K562 (cell line): ENCODE results near the gene MOB1B. TPM values are rescaled to one million over a fixed set of nuclear protein-coding genes. Genes with fewer than 3 reads are reported as not detected.
A peak's percentile ranks its signal among the peaks of the same experiment; 100 is the strongest.

Experiments
- ATAC-seq: fragments of 200-7000 bp; cut with Tn5 transposase; 3 replicates; pipeline ENCODE4 v1.9.1; 2020; ENCODE audit warnings: moderate library complexity
- BruUV-seq: library from RNA; stranded (reverse); fragments of 400-500 nt; replicated peaks from 2 replicates; lab custom pipeline; 2021; lab: Mats Ljungman, UMichigan
- CTCF ChIA-PET: fragments of 300-600 bp; formaldehyde crosslinking; extraction: SDS; loops from one replicate; lab custom pipeline; 2021; ENCODE audit warnings: low intra/inter-chr PET ratio; lab: Yijun Ruan, JAX
- POLR2A ChIA-PET: fragments of 300-600, 350-650 bp; sonication (Branson Sonifier 250); formaldehyde crosslinking; extraction: SDS; loops from one replicate; lab custom pipeline; 2021; ENCODE audit warnings: antibody characterized with exemption, inconsistent platforms; lab: Yijun Ruan, JAX
- DNase-seq, 4 experiments: peaks; one replicate each; pipeline versions ENCODE4 v3.0.0 to v3.0.0-alpha.2; 2011 to 2018; ENCODE audit warnings: low spot score in 3 of 4, mixed read lengths in 3 of 4; ENCODE audit errors: extremely low read depth in 1 of 4
- FAIRE-seq: peaks from 2 replicates; lab custom pipeline; 2011; peaks lifted over from hg19 to GRCh38; lab: Jason Lieb, UNC
- H2AFZ ChIP-seq: 2 replicates; pipeline ENCODE4 v1.6.0; 2011; ENCODE audit warnings: low read depth, low read length, control low read depth, inconsistent platforms
- H3K27ac ChIP-seq: fragments of 200-600 bp; 3 replicates; pipeline ENCODE4 v1.8.0; 2011; ENCODE audit warnings: low read depth, mild to moderate bottlenecking, control low read depth, inconsistent platforms, low read length, moderate library complexity, mixed read lengths; ENCODE audit errors: extremely low read depth
- H3K27me3 ChIP-seq, 2 experiments: fragments of 300-600 bp in 1 of 2; 2 replicates in 1 of 2; 3 replicates in 1 of 2; pipeline versions ENCODE4 v1.6.0 to v1.8.0; 2011; ENCODE audit warnings: inconsistent platforms in 2 of 2, low read length in 2 of 2, mild to moderate bottlenecking in 1 of 2, mixed read lengths in 1 of 2, moderate library complexity in 1 of 2; ENCODE audit not compliant: control insufficient read depth in 2 of 2, insufficient read depth in 2 of 2
- H3K36me3 ChIP-seq: fragments of 300-600 bp; 3 replicates; pipeline ENCODE4 v1.8.0; 2011; ENCODE audit warnings: mild to moderate bottlenecking, low read length, inconsistent platforms; ENCODE audit not compliant: control insufficient read depth, insufficient read depth
- H3K4me1 ChIP-seq, 2 experiments: fragments of 200-600 bp in 1 of 2; replicated peaks in 1 of 2; 2 replicates in 1 of 2; 3 replicates in 1 of 2; pipeline versions ENCODE4 v1.5.1 to v1.8.0; 2011; ENCODE audit warnings: inconsistent platforms in 2 of 2, low read length in 2 of 2, mild to moderate bottlenecking in 1 of 2, mixed read lengths in 1 of 2, moderate library complexity in 1 of 2; ENCODE audit not compliant: control insufficient read depth in 2 of 2, insufficient read depth in 2 of 2
- H3K4me2 ChIP-seq: 2 replicates; pipeline ENCODE4 v1.6.1; 2011; ENCODE audit warnings: low read length, control low read depth, inconsistent platforms, mixed read lengths; ENCODE audit not compliant: insufficient read depth
- H3K4me3 ChIP-seq: fragments of 200-600 bp; sonication (generic), shearing (Covaris generic); 2 replicates; pipeline ENCODE4 v1.5.1; 2016; ENCODE audit warnings: control low read depth, inconsistent platforms
- H3K79me2 ChIP-seq: fragments of 200-600 bp; 3 replicates; pipeline ENCODE4 v1.8.0; 2011; ENCODE audit warnings: low read length, inconsistent platforms; ENCODE audit not compliant: control insufficient read depth, insufficient read depth
- H3K9ac ChIP-seq, 2 experiments: 2 replicates each; pipeline versions ENCODE4 v1.6.0 to v1.6.1; 2011; ENCODE audit warnings: low read depth in 2 of 2, low read length in 2 of 2, control low read depth in 1 of 2, inconsistent platforms in 1 of 2, mild to moderate bottlenecking in 1 of 2, mixed read lengths in 1 of 2; ENCODE audit not compliant: insufficient read depth in 1 of 2
- H3K9me1 ChIP-seq: one replicate; pipeline ENCODE4 v1.6.0; 2011; ENCODE audit warnings: inconsistent platforms, mild to moderate bottlenecking, low read length, moderate library complexity; ENCODE audit not compliant: control insufficient read depth, insufficient read depth
- H3K9me3 ChIP-seq: replicated peaks from 2 replicates; pipeline ENCODE4 v1.5.1; 2011; ENCODE audit warnings: low read depth, low read length, inconsistent platforms; ENCODE audit not compliant: control insufficient read depth, insufficient read depth
- H4K20me1 ChIP-seq: replicated peaks from 2 replicates; pipeline ENCODE4 v1.6.1; 2011; ENCODE audit warnings: low read length, inconsistent platforms, mixed read lengths; ENCODE audit not compliant: control insufficient read depth, insufficient read depth
- BRD4 ChIP-seq: fragments of 200-600 bp; sonication (generic); IDR thresholded peaks from 2 replicates; pipeline ENCODE4 v1.6.1; 2017; ENCODE audit warnings: inconsistent platforms
- EGR1 ChIP-seq: fragments of 450-650 bp; conservative IDR thresholded peaks from 2 replicates; pipeline ENCODE4 v1.6.1; 2017; ENCODE audit warnings: mild to moderate bottlenecking
- FIP1L1 ChIP-seq: fragments of 200-400 bp; formaldehyde crosslinking; IDR thresholded peaks from 2 replicates; pipeline ENCODE4 v1.6.1; 2018; ENCODE audit warnings: mild to moderate bottlenecking, low read depth, low read length; ENCODE audit not compliant: poor library complexity, severe bottlenecking
- FOXA3 ChIP-seq, 2 experiments: fragments of 450-650 bp in 1 of 2; sonication (generic) in 1 of 2; formaldehyde crosslinking; IDR thresholded peaks in 1 of 2; conservative IDR thresholded peaks in 1 of 2; 2 replicates each; pipeline versions ENCODE4 v1.4.0 to v1.8.0; 2020 to 2022; ENCODE audit warnings: mild to moderate bottlenecking in 2 of 2, missing genetic modification reagents in 1 of 2
- MEIS2 ChIP-seq: fragments of 450-650 bp; IDR thresholded peaks from 2 replicates; pipeline ENCODE4 v1.6.1; 2014; ENCODE audit warnings: mild to moderate bottlenecking; ENCODE audit not compliant: partially characterized antibody
- MYNN ChIP-seq, 2 experiments: sonication (generic); formaldehyde crosslinking in 1 of 2; IDR thresholded peaks; 2 replicates each; pipeline versions ENCODE4 v1.5.0 to v1.6.1; 2016 to 2020; ENCODE audit warnings: antibody characterized with exemption in 1 of 2, missing genetic modification reagents in 1 of 2
- NFATC3 ChIP-seq: fragments of 450-650 bp; IDR thresholded peaks from 2 replicates; pipeline ENCODE4 v1.6.1; 2017; ENCODE audit warnings: mild to moderate bottlenecking
- POLR2H ChIP-seq: IDR thresholded peaks from 2 replicates; pipeline ENCODE4 v1.6.1; 2016; ENCODE audit warnings: missing genetic modification characterization, low read depth, mild to moderate bottlenecking, control low read depth, missing compliant biosample characterization, moderate library complexity
- POLR3A ChIP-seq: IDR thresholded peaks from 2 replicates; pipeline ENCODE4 v1.6.1; 2011; ENCODE audit warnings: borderline replicate concordance, mild to moderate bottlenecking, moderate library complexity; ENCODE audit not compliant: insufficient read length, insufficient read depth; ENCODE audit errors: extremely low read depth
- SMARCA5 ChIP-seq: fragments of 450-650 bp; IDR thresholded peaks from 2 replicates; pipeline ENCODE4 v1.6.1; 2016
- SPI1 ChIP-seq: IDR thresholded peaks from 2 replicates; pipeline ENCODE4 v1.6.1; 2011; ENCODE audit warnings: low read depth, low read length, control low read depth, borderline replicate concordance
- ZNF436 ChIP-seq: fragments of 250-450, 450-650 bp; sonication (Bioruptor Pico); formaldehyde crosslinking; IDR thresholded peaks from 2 replicates; pipeline ENCODE4 v1.7.0; 2020; ENCODE audit warnings: mild to moderate bottlenecking
- ZNF589 ChIP-seq: fragments of 200-800 bp; sonication (Bioruptor generic); IDR thresholded peaks from 2 replicates; pipeline ENCODE4 v1.6.1; 2016; ENCODE audit warnings: low read depth, missing genetic modification characterization, missing compliant biosample characterization
- WGBS: fragments of 100-300 bp; shearing (Covaris generic); methylation state at CpG from one replicate; pipeline ENCODE4 v1.1.6; 2016; ENCODE audit warnings: low coverage, mixed read lengths; ENCODE audit not compliant: insufficient coverage; ENCODE audit errors: missing lambda C conversion rate; 5-methylcytosine and 5-hydroxymethylcytosine counted together
- in situ Hi-C: fragments of 300-500 bp; cut with MboI; formaldehyde crosslinking; loops from 4 replicates; pipeline ENCODE4 v1.15.0; 2018; ENCODE audit warnings: inconsistent platforms, mixed read lengths
- intact Hi-C: fragments of 100-400 bp; cut with micrococcal nuclease; formaldehyde crosslinking; loops from 2 replicates; pipeline ENCODE4 v1.14.2; 2022
- polyA plus RNA-seq, 8 experiments: library from polyadenylated mRNA; depleted of rRNA in 4 of 8; stranded (reverse) in 5 of 8; unstranded in 3 of 8; fragments of >200 nt; fragmentation: Nextera tagmentation in 2 of 8; fragmentation: Illumina TruSeq in 1 of 8; extraction: Ambion mirVana in 2 of 8; extraction: Trizol in 1 of 8; gene quantifications; 2 replicates each; pipeline versions ENCODE4 v1.2.1 to v1.2.3, GENCODE V29; 2011 to 2014; ENCODE audit warnings: inconsistent platforms in 1 of 8, missing spikeins in 1 of 8
- total RNA-seq, 7 experiments: library from RNA; depleted of rRNA in 6 of 7; stranded (reverse); fragments of >200 nt in 6 of 7; fragmentation: Illumina TruSeq in 2 of 7; extraction: Trizol in 2 of 7; gene quantifications; 2 replicates each; pipeline versions ENCODE4 v1.2.1 to v1.2.3, GENCODE V29; 2011 to 2021; ENCODE audit warnings: low replicate concordance in 1 of 7
- TF ChIP-seq, protein P1 (sequence below), 2 experiments: fragments of 450-650 bp; conservative IDR thresholded peaks; 2 replicates each; pipeline ENCODE4 v1.6.1; 2017; ENCODE audit warnings: mild to moderate bottlenecking in 2 of 2, moderate library complexity in 2 of 2
- TF ChIP-seq, protein P2 (sequence below): fragments of 450-650 bp; conservative IDR thresholded peaks from 2 replicates; pipeline ENCODE4 v1.6.1; 2016; ENCODE audit warnings: missing genetic modification characterization, low read depth, mild to moderate bottlenecking, missing compliant biosample characterization, moderate library complexity
- TF ChIP-seq, protein P3 (sequence below): sonication (generic); formaldehyde crosslinking; IDR thresholded peaks from 2 replicates; pipeline ENCODE4 v1.8.1; 2023; ENCODE audit warnings: mild to moderate bottlenecking, missing genetic modification reagents

The MOB1B gene
- total and polyA plus RNA-seq, 9 of the 15 experiments (the other 6 are each of a cell fraction or from before 2014, with no cell fraction given): 8.4 to 37.8 (median 19.0) TPM

DNA sequence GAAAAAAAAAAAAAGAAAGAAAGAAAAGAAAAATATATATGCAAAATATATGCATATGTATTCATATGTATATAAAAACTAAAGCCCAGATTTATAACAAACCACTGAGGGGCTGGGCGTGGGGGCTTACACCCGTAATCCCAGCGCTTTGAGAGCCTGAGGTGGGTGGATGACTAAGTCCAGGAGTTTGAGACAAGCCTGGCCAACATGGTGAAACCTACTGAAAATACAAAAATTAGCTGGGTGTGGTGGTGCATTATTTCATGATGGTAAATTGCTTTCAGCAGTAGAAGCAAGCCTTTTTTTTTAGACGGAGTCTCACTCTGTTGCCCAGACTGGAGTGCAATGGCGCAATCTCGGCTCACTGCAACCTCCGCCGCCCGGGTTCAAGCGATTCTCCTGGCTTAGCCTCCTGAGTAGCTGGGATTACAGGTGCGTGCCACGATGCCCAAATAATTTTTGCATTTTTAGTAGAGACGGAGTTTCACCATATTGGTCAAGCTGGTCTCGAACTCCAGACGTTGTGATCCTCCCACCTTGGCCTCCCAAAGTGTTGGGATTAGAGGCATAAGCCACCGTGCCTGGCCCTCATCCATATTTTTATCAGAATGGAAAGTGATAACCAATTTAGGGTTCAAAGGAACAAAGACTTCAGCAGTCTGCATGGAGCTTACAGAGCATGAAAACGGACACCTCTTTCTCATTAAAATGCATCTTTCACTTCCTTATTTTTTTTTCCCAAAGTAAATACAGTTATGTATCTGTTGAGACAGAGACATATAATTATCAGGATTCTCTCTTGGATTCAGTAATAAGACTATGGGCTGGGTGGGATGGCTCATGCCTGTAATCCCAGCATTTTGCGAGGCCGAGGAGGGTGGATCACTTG lies 27.7 kb upstream of the MOB1B start:
- Histone ChIP-seq H3K4me3 (no peak overlapping the region), H3K9me3 (no peaks in the 10 kb centered on the region), H2AFZ (peak overlapping the region; percentile 27; the same call in 1 of the 2 replicates), H3K27me3 (no peaks in the 10 kb centered on the region), H3K4me2 (no peak overlapping the region), H3K9me1 (no peaks in the 10 kb centered on the region), H3K9ac (no peak overlapping the region), H4K20me1 (no peaks in the 10 kb centered on the region), H3K79me2 (no peaks in the 10 kb centered on the region), H3K4me1 (peaks cover 0 to 8% of the 10 kb centered on the region in 2 experiments; a peak in 3 of 5 replicates), H3K36me3 (no peaks in the 10 kb centered on the region), H3K27ac (no peak overlapping the region)
- ATAC-seq (no peak), DNase-seq (no peak), FAIRE-seq (no peak)
- in situ Hi-C loops (no loop called here), intact Hi-C loops (no loop called here)
- no TSS peak for BruUV-seq
- CTCF ChIA-PET: no interaction called here
- WGBS: 64% methylated on average over 19 of the region's 19 CpGs
- POLR2A ChIA-PET: interaction anchor here (0.9 kb wide), 1 partner anchor 30 kb away, joined by 3 read pairs; no protein-coding TSS in a partner anchor
- TF ChIP-seq ZNF589 (CRISPR knock-in tag): no peak
- TF ChIP-seq POLR2H (tag): no peak
- TF ChIP-seq EGR1: no peak
- TF ChIP-seq BRD4: no peak
- no peak for TF ChIP-seq SMARCA5
- TF ChIP-seq FOXA3 (CRISPR knock-in tag; conservative IDR thresholded peaks at IDR 0.05 in 1 of 2, IDR thresholded peaks at IDR 0.05 in 1 of 2): peak in 1 of 2 experiments; percentile 27; a peak in 1 of 4 replicates
- TF ChIP-seq, protein P1, sequence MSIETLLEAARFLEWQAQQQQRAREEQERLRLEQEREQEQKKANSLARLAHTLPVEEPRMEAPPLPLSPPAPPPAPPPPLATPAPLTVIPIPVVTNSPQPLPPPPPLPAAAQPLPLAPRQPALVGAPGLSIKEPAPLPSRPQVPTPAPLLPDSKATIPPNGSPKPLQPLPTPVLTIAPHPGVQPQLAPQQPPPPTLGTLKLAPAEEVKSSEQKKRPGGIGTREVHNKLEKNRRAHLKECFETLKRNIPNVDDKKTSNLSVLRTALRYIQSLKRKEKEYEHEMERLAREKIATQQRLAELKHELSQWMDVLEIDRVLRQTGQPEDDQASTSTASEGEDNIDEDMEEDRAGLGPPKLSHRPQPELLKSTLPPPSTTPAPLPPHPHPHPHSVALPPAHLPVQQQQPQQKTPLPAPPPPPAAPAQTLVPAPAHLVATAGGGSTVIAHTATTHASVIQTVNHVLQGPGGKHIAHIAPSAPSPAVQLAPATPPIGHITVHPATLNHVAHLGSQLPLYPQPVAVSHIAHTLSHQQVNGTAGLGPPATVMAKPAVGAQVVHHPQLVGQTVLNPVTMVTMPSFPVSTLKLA (conservative IDR thresholded peaks at IDR 0.05): no peak
- TF ChIP-seq FIP1L1: no peak
- TF ChIP-seq SPI1: peak; percentile 65; the same call in 1 of the 2 replicates
- TF ChIP-seq MYNN (IDR thresholded peaks at IDR 0.05): no peak
- TF ChIP-seq MYNN (CRISPR knock-in tag; IDR thresholded peaks at IDR 0.05): no peak
- no peak for TF ChIP-seq POLR3A
- TF ChIP-seq, protein P2, sequence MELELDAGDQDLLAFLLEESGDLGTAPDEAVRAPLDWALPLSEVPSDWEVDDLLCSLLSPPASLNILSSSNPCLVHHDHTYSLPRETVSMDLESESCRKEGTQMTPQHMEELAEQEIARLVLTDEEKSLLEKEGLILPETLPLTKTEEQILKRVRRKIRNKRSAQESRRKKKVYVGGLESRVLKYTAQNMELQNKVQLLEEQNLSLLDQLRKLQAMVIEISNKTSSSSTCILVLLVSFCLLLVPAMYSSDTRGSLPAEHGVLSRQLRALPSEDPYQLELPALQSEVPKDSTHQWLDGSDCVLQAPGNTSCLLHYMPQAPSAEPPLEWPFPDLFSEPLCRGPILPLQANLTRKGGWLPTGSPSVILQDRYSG (tag): no peak
- TF ChIP-seq, protein P3, sequence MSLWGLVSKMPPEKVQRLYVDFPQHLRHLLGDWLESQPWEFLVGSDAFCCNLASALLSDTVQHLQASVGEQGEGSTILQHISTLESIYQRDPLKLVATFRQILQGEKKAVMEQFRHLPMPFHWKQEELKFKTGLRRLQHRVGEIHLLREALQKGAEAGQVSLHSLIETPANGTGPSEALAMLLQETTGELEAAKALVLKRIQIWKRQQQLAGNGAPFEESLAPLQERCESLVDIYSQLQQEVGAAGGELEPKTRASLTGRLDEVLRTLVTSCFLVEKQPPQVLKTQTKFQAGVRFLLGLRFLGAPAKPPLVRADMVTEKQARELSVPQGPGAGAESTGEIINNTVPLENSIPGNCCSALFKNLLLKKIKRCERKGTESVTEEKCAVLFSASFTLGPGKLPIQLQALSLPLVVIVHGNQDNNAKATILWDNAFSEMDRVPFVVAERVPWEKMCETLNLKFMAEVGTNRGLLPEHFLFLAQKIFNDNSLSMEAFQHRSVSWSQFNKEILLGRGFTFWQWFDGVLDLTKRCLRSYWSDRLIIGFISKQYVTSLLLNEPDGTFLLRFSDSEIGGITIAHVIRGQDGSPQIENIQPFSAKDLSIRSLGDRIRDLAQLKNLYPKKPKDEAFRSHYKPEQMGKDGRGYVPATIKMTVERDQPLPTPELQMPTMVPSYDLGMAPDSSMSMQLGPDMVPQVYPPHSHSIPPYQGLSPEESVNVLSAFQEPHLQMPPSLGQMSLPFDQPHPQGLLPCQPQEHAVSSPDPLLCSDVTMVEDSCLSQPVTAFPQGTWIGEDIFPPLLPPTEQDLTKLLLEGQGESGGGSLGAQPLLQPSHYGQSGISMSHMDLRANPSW: no peak
- TF ChIP-seq MEIS2: no peak
- TF ChIP-seq NFATC3: no peak
- no peak for TF ChIP-seq ZNF436 (CRISPR knock-in tag)
